Calu3 (cell line): ENCODE results near the gene DMRT3. TPM values are rescaled to one million over a fixed set of nuclear protein-coding genes. Genes with fewer than 3 reads are reported as not detected.

Experiments used
- BruUV-seq: library from RNA; stranded (reverse); fragments of 400-500 nt; replicated peaks from 2 replicates; lab custom pipeline; 2021; lab: Mats Ljungman, UMichigan
- CTCF ChIA-PET: fragments of 300-600 bp; sonication (Branson Sonifier 250); formaldehyde crosslinking; loops from one replicate; lab custom pipeline; 2022; ENCODE audit warnings: antibody characterized with exemption; lab: Charles Lee
- DNase-seq: peaks from one replicate; pipeline ENCODE4 v3.0.0; 2022
- H3K27ac Mint-ChIP-seq: one replicate; pipeline ENCODE4 v1.8.0; 2022; ENCODE audit warnings: mixed read lengths; ENCODE audit not compliant: unreplicated experiment
- H3K27me3 Mint-ChIP-seq: one replicate; pipeline ENCODE4 v1.8.0; 2022; ENCODE audit warnings: mixed read lengths; ENCODE audit not compliant: unreplicated experiment
- H3K36me3 Mint-ChIP-seq: one replicate; pipeline ENCODE4 v1.8.0; 2022; ENCODE audit warnings: mild to moderate bottlenecking, moderate library complexity, mixed read lengths; ENCODE audit not compliant: insufficient read depth, unreplicated experiment
- H3K4me1 Mint-ChIP-seq: one replicate; pipeline ENCODE4 v1.8.0; 2022; ENCODE audit warnings: mild to moderate bottlenecking, low read depth, mixed read lengths; ENCODE audit not compliant: unreplicated experiment
- H3K4me3 Mint-ChIP-seq: one replicate; pipeline ENCODE4 v1.8.0; 2022; ENCODE audit warnings: mild to moderate bottlenecking, low read depth, moderate library complexity, mixed read lengths; ENCODE audit not compliant: unreplicated experiment
- H3K9me3 Mint-ChIP-seq: one replicate; pipeline ENCODE4 v1.8.0; 2022; ENCODE audit warnings: low read depth, mixed read lengths; ENCODE audit not compliant: unreplicated experiment
- CTCF ChIP-seq: fragments of 200-600 bp; IDR thresholded peaks from one replicate; pipeline ENCODE4 v1.8.0; 2022; ENCODE audit warnings: antibody characterized with exemption; ENCODE audit not compliant: unreplicated experiment
- intact Hi-C: fragments of 100-400 bp; cut with micrococcal nuclease; formaldehyde crosslinking; loops from one replicate; pipeline ENCODE4 v1.10.0; 2022; ENCODE audit not compliant: unreplicated experiment
- total RNA-seq: library from RNA; stranded (reverse); gene quantifications from 2 replicates; pipeline ENCODE4 v1.2.3, GENCODE V29; 2022

The DMRT3 gene
- total RNA-seq, 1 experiment from 2014 or later = not detected

DNA sequence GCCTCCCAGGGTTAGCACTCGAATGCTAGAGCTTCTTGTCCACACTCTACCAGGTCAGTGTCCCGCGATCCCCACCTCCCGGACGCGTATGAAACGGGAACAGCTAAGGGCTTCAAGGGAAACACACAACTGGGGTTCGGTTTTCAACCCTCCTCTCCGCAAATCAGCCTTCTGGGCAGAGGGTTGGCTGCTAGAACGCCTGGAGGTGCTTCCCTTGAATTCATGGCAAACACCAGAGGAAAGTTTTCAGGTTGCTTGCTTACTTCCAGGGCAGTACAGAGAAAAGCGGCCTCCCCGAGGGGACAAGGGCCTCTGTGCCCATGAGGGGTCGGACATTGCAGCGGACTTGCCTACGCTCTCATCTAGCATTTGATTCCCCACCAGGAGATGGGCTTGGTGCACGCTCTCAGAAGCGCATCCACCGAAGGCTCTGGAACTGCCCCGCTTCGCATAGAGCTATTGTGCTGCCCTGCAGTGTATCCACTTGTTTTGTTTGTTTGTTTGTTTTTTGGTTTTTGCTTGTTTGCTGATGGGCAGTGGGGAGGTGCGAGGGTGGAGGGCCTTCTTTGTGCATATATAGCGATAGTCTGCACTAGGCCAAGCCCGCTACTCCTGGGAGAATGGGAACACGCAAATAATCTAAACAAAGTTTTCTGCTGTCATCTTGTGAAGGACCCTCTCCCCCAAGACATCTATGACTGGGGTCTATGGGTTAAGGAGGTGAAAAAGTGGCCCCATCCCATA is 1.3 kb upstream of the DMRT3 start:
- no peak for TF ChIP-seq CTCF
- intact Hi-C loops = no loop called here

GRCh38 chr9:975740-976257 is 656 bp upstream of the DMRT3 start:
- no peak for DNase-seq
- CTCF ChIA-PET = no interaction called here
- no TSS peak for BruUV-seq
- Mint-ChIP-seq H3K36me3 (no peaks in the 10 kb centered on the region), H3K9me3 (peaks cover 2% of the 10 kb centered on the region), H3K27ac (no peak overlapping the region), H3K27me3 (peaks cover 51% of the 10 kb centered on the region), H3K4me3 (no peak overlapping the region), H3K4me1 (no peaks in the 10 kb centered on the region)
- intact Hi-C loops = no loop called here
- no peak for TF ChIP-seq CTCF

More for the DNA sequence above, 1.3 kb upstream of the DMRT3 start:
- no peak overlapping the region for H3K27ac Mint-ChIP-seq
- peaks cover 45% of the 10 kb centered on the region for H3K27me3 Mint-ChIP-seq
- H3K36me3 Mint-ChIP-seq = no peaks in the 10 kb centered on the region
- peaks cover 2% of the 10 kb centered on the region for H3K9me3 Mint-ChIP-seq
- no peak overlapping the region for H3K4me3 Mint-ChIP-seq
- H3K4me1 Mint-ChIP-seq = no peaks in the 10 kb centered on the region
- DNase-seq = no peak
- BruUV-seq = no TSS peak
- CTCF ChIA-PET = no interaction called here

GRCh38 chr9:976943-977837 is 735 bp downstream of the DMRT3 start:
- DNase-seq = no peak
- intact Hi-C loops = no loop called here
- peaks cover 65% of the 10 kb centered on the region for H3K27me3 Mint-ChIP-seq
- no peaks in the 10 kb centered on the region for H3K36me3 Mint-ChIP-seq
- no TSS peak for BruUV-seq
- no peak for TF ChIP-seq CTCF
- no peak overlapping the region for H3K4me3 Mint-ChIP-seq
- no peaks in the 10 kb centered on the region for H3K4me1 Mint-ChIP-seq
- H3K27ac Mint-ChIP-seq = no peak overlapping the region
- CTCF ChIA-PET = no interaction called here
- H3K9me3 Mint-ChIP-seq = peaks cover 2% of the 10 kb centered on the region

DNA sequence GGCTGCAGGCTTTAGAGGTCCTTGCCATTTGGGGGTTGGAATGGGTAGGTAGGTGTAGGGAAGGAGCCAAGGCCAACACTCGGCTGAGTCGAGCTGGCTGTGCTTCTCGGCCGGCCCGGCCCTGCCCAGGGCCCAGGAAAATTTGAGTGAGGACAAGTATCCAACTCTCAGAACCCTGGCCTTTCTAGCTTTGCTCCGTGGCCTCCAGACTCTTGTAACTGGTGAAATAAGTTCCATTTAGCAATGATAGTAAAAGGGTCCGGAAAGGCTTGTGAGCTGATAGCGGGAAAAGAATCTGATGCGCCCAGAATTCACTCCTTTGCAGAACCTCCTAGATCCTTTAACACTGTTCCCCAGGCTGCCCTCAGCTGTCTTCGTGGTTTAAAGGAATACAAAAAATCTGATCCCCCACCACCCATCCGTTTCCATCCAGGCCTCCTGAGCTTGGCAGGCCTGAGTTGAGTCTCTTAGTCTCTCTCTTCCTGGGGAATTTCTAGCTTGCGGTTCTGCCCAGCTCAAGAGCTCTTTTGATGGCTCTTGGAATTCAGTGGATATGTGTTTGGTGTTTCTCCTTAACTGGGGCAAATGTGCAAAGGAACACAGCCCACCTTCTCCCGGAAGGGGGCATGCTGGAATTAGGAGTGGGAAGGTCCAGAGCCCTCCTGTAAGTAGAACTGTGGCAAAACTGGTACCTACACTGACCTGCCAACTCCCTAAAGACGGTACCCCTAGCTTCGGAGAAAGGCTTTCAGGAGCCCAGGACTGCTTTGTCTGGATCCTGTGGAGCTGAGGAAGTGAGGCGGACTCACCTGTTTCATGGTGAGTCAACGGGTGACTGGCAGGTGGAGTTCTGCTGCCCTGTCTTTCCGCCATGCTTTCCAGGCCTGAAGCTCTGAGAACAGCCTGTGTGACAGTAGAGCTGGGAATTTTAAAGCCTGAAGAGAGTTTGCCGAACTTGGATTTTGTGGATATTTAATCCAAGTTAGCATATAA is 1.7 kb downstream of the DMRT3 start:
- CTCF ChIA-PET = no interaction called here
- Mint-ChIP-seq H3K27ac (no peak overlapping the region), H3K27me3 (peaks cover 74% of the 10 kb centered on the region), H3K36me3 (no peaks in the 10 kb centered on the region), H3K4me3 (no peak overlapping the region), H3K4me1 (no peaks in the 10 kb centered on the region), H3K9me3 (peaks cover 2% of the 10 kb centered on the region)
- no peak for TF ChIP-seq CTCF
- no TSS peak for BruUV-seq
- DNase-seq = no peak
- intact Hi-C loops = no loop called here
